Muscle layer of colon (tissue), 2 donors: ENCODE results near the gene CHRNA5.
A peak's percentile ranks its signal among the peaks of the same experiment; 100 is the strongest.
"Not testable (repeated sequence)": the region's sequence is repeated elsewhere in the genome, so short reads cannot be mapped to it uniquely, and the experiment has no call there.

Experiments
- H3K27ac ChIP-seq: one replicate; pipeline ENCODE4 v1.7.0; 2013; ENCODE audit warnings: low read depth, mild to moderate bottlenecking, low read length, moderate library complexity
- H3K27me3 ChIP-seq, 2 donors: one replicate each; pipeline ENCODE4 v1.7.0; 2013; ENCODE audit warnings: low read length in 2 of 2, mild to moderate bottlenecking in 2 of 2; ENCODE audit not compliant: insufficient read depth in 2 of 2, control insufficient read depth in 1 of 2
- H3K36me3 ChIP-seq: one replicate; pipeline ENCODE4 v1.7.0; 2013; ENCODE audit warnings: mild to moderate bottlenecking, low read length; ENCODE audit not compliant: insufficient read depth
- H3K4me1 ChIP-seq: one replicate; pipeline ENCODE4 v1.7.0; 2013; ENCODE audit warnings: mild to moderate bottlenecking, low read length; ENCODE audit not compliant: insufficient read depth
- H3K4me3 ChIP-seq, 2 donors: one replicate each; pipeline ENCODE4 v1.7.0; 2013; ENCODE audit warnings: low read length in 2 of 2, low read depth in 1 of 2, mild to moderate bottlenecking in 1 of 2, moderate library complexity in 1 of 2
- H3K9ac ChIP-seq: one replicate; pipeline ENCODE4 v1.7.0; 2013; ENCODE audit warnings: low read length
- H3K9me3 ChIP-seq: one replicate; pipeline ENCODE4 v1.7.0; 2013; ENCODE audit warnings: mild to moderate bottlenecking, low read length
- donor health status: abdominal sarcoma.
- donor health status: Adenocarcinoma of cecum.

The CHRNA5 gene

DNA sequence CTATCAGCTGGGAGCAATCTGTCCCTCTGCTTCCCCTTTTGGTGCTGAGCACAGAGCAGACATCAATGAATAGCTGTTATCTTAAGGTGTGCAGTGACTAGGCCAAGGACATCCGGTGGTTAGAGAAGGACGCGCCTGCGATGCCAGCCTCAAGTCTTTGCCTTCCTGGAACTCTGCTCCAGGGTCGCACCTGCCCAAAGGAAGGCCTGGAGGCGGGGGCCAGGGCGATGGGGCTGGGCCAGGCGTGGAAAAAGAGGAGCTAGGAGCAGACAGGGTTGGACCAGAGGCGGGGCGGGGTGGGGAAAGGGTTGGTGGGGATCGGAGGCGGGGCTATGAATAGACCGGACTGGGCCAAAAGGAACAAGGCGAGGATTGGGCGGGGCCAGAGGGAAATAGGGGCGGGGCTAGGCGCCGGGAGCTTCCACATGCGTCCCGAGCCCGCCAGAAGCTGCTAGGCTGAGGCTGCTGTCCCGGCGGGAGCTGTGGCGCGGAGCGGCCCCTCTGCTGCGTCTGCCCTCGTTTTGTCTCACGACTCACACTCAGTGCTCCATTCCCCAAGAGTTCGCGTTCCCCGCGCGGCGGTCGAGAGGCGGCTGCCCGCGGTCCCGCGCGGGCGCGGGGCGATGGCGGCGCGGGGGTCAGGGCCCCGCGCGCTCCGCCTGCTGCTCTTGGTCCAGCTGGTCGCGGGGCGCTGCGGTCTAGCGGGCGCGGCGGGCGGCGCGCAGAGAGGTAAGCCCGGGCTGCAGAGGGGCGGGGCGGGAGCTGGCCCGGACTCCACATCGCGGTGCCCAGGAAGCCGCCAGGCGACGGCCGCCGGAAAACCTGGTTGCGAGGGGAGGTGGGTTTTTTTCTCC is at the start of gene CHRNA5:
CHRNA5 (plus strand) TSS at position 424 of the 854 bp plus-strand sequence; CDS start at position 624, 200 bp downstream.
- Histone ChIP-seq H3K9ac (peak within 1 kb of the TSS; percentile 40), H3K9me3 (no peaks in the 10 kb centered on the region), H3K27me3 (no peaks in the 10 kb centered on the region), H3K4me3 (peak within 1 kb of the TSS; percentile 55 to 76), H3K36me3 (no peaks in the 10 kb centered on the region), H3K27ac (peak within 1 kb of the TSS; percentile 75), H3K4me1 (peaks cover 12% of the 10 kb centered on the region)

GRCh38 chr15:78520035-78520434 is 45.3 kb upstream of the CHRNA5 start:
- H3K4me3 ChIP-seq, H3K4me1 ChIP-seq, H3K9me3 ChIP-seq, H3K9ac ChIP-seq, H3K27me3 ChIP-seq, H3K36me3 ChIP-seq, H3K27ac ChIP-seq: not testable (repeated sequence)

- Histone ChIP-seq H3K27me3 (no peaks in the 10 kb centered on the region), H3K4me3 (no peak overlapping the region), H3K27ac (no peak overlapping the region), H3K9me3 (no peaks in the 10 kb centered on the region), H3K36me3 (no peaks in the 10 kb centered on the region), H3K4me1 (no peaks in the 10 kb centered on the region), H3K9ac (no peak overlapping the region)
Observed at GRCh38 chr15:78524230-78524629, 41.1 kb upstream of the CHRNA5 start.

DNA sequence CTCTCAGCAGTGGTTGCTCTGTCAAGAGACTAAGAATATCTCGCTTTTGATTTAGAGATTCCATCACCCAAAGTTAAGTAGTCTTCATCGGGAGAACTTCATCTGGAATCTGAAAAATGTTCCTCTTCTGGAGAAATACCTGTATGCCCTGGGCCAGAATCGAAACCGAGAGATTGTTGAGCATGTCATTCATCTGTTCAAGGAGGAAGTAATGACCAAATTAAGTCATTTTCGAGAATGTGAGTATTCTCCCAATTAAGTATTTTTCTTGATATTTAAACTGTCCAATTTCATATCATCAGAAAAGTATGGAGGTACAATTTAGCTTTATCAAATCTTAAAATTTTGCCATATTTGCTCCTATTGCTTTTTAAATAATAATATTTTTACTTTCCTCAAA is 38.0 kb upstream of the CHRNA5 start:
- no peak overlapping the region for H3K9ac ChIP-seq
- no peak overlapping the region for H3K4me3 ChIP-seq
- H3K27me3 ChIP-seq: no peaks in the 10 kb centered on the region
- H3K36me3 ChIP-seq: no peaks in the 10 kb centered on the region
- no peaks in the 10 kb centered on the region for H3K4me1 ChIP-seq
- H3K9me3 ChIP-seq: no peaks in the 10 kb centered on the region
- no peak overlapping the region for H3K27ac ChIP-seq

- H3K36me3 ChIP-seq: no peaks in the 10 kb centered on the region
- no peak overlapping the region for H3K9ac ChIP-seq
- H3K27me3 ChIP-seq: no peaks in the 10 kb centered on the region
- H3K4me1 ChIP-seq: no peaks in the 10 kb centered on the region
- H3K4me3 ChIP-seq: no peak overlapping the region
- H3K9me3 ChIP-seq: no peaks in the 10 kb centered on the region
- H3K27ac ChIP-seq: no peak overlapping the region
Observed at GRCh38 chr15:78533331-78533730, 32.0 kb upstream of the CHRNA5 start.

GRCh38 chr15:78536134-78536533 is 29.2 kb upstream of the CHRNA5 start:
- Histone ChIP-seq H3K4me3 (no peak overlapping the region), H3K9ac (no peak overlapping the region), H3K9me3 (no peaks in the 10 kb centered on the region), H3K36me3 (no peaks in the 10 kb centered on the region), H3K27ac (no peak overlapping the region), H3K27me3 (no peaks in the 10 kb centered on the region), H3K4me1 (peaks cover 4% of the 10 kb centered on the region)

DNA sequence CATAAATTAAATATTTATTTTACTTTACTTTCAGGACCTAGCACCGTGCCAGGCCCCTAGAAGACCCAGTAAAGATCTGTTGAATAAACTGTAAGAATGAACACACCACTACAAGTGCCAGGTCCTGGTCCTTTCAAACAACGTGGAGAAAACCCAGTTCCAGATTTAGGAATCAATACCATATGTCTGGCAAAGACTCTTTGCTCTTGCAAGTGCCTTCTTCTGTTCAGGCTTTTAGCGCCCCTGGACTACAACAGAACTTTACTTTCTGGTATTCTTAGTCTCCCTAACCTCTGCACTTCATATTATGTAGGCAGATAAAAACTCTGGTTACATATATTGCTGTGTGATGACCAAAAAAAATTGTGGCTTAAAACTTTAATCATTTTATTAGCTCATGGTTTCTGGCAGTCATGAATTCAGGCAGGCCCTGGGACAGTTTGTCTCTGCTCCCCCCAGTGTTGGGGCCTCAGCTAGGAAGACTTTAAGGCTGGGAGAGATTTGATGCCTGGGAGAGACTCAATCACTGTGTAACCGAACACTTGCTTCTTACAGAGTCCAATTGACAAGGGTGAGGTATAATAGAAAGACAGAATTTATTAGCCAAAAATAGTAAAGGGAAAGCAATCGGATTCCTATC is 27.9 kb upstream of the CHRNA5 start:
- Histone ChIP-seq H3K4me3 (no peak overlapping the region), H3K27ac (no peak overlapping the region), H3K9ac (no peak overlapping the region)

DNA sequence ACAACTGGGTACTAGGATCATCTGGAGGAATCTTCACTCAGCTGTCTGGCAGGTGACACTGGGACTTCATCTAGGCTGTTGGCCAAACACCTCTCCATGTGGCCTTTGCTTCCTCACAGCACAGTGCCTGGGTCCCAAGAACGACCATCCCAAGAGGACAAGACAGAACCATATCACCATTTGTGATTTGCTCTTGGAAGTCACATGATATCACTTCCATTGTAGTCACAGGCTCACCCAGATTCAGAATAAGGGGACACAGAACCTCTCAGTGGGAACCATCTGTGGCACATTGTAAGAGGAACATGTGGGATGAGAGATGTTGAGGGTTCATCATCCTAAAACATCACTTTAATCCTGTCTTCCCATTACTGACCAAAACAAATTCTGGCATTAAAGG is 27.0 kb upstream of the CHRNA5 start:
- Histone ChIP-seq H3K4me3 (no peak overlapping the region), H3K27me3 (no peaks in the 10 kb centered on the region), H3K27ac (no peak overlapping the region), H3K9ac (no peak overlapping the region), H3K9me3 (no peaks in the 10 kb centered on the region), H3K36me3 (peaks cover 12% of the 10 kb centered on the region), H3K4me1 (peaks cover 17% of the 10 kb centered on the region)

More for the DNA sequence above, 27.9 kb upstream of the CHRNA5 start:
- H3K4me1 ChIP-seq: peaks cover 13% of the 10 kb centered on the region
- no peaks in the 10 kb centered on the region for H3K9me3 ChIP-seq
- H3K36me3 ChIP-seq: peaks cover 3% of the 10 kb centered on the region
- no peaks in the 10 kb centered on the region for H3K27me3 ChIP-seq

- peak overlapping the region; percentile 99 for H3K27ac ChIP-seq
Observed at GRCh38 chr15:78539464-78540140, 25.7 kb upstream of the CHRNA5 start.

DNA sequence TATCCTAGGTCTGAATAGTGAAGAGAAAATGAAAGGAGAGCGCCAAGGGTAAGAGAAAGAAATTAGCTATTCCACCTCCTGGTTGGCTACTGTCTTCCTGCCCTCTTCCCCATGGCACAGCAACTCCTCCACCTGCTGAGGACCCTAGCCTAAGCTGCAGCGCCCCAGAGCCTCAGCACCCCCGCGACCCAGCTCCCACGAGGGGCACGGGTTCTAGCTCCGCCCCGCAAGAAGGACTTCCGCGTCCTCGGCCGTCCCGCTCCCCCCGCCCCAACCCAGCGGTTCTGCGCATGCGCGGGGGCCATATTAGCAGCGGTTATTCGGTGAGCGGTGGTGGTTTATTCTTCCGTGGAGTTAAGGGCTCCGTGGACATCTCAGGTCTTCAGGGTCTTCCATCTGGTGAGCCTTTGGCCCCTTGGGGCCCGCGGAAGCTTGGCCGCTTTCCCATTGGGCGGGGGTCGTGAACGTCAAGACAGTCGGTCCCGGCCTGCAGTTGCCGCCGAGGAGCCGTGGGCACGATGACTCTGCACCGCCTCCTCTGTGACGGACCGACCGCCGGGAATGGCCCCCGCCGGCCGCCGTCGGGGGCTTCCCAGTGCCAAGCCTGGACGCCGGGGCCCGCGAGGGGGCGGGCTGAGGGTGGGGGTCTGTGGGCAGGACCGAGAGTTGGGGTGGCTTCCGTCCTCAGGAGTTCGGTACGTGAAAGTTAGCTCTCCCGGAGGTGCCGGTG is 25.0 kb upstream of the CHRNA5 start, which contains the start of gene PSMA4:
PSMA4 (plus strand) TSS at position 304 of the 730 bp plus-strand sequence. CDS start 1,484 bp downstream, outside the sequence.
- Histone ChIP-seq H3K4me3 (peak within 1 kb of the TSS; percentile 54 to 92), H3K4me1 (peaks cover 17% of the 10 kb centered on the region), H3K9ac (peak within 1 kb of the TSS; percentile 97), H3K9me3 (no peaks in the 10 kb centered on the region), H3K27me3 (no peaks in the 10 kb centered on the region), H3K27ac (peak within 1 kb of the TSS; percentile 99), H3K36me3 (peaks cover 20% of the 10 kb centered on the region)

More at GRCh38 chr15:78539464-78540140, 25.7 kb upstream of the CHRNA5 start:
- H3K4me1 ChIP-seq: peaks cover 17% of the 10 kb centered on the region
- peak overlapping the region; percentile 54 to 92 for H3K4me3 ChIP-seq
- peak overlapping the region; percentile 97 for H3K9ac ChIP-seq
- H3K27me3 ChIP-seq, H3K9me3 ChIP-seq: not testable (repeated sequence)
- H3K36me3 ChIP-seq: peaks cover 14% of the 10 kb centered on the region
